ENCODE results near the gene METTL16. TPM values are rescaled to one million over a fixed set of nuclear protein-coding genes. Genes with fewer than 3 reads are reported as not detected.
"Not testable (repeated sequence)": the region's sequence is repeated elsewhere in the genome, so short reads cannot be mapped to it uniquely, and the experiment has no call there.

The METTL16 gene
- polyA plus RNA-seq, 1 donor (not counting 4 experiments of a cell fraction or from before 2014, with no cell fraction given), result 16.6 TPM

DNA sequence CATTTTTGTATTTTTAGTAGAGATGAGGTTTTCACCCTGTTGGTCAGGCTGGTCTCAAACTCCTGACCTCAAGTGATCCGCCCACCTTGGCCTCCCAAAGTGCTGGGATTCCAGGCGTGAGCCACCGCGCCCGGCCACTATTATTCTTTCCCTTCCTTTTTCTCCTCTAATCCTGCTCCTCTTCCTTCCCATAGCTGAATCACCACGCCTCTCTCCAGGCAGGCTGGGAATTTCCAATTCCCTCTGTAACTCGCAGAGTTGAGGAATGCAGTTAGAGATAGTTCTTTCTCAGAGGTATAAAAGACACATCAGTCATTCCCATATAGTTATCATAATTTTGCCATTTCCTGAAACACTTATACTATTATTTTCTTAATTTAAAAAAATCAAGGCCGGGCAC is 11.2 kb downstream of the METTL16 start:
- Histone ChIP-seq H4K20me1 (ENCODE audit: control insufficient read depth, extremely low read depth, insufficient read depth, low read length) (peaks cover 2% of the 10 kb centered on the region), H3K9me1 (ENCODE audit: control insufficient read depth, extremely low read depth, insufficient read depth, low read length) (no peaks in the 10 kb centered on the region), H2AFZ (ENCODE audit: control insufficient read depth, low read length) (no peak overlapping the region), H3K4me1 (ENCODE audit: control insufficient read depth, extremely low read depth, insufficient read depth, low read length) (no peaks in the 10 kb centered on the region), H3K9me3 (ENCODE audit: control insufficient read depth, low read depth, low read length) (no peaks in the 10 kb centered on the region), H3K79me2 (ENCODE audit: control insufficient read depth, insufficient read depth, low read length) (peaks cover 37% of the 10 kb centered on the region), H3K4me2 (ENCODE audit: control insufficient read depth, extremely low read depth, insufficient read depth, low read depth, low read length) (no peak overlapping the region), H3K4me3 (ENCODE audit: control insufficient read depth in 2 of 3, extremely low read depth in 1 of 3, insufficient read depth in 2 of 3, low read depth in 1 of 3, low read length in 3 of 3) (no peak overlapping the region), H3K27ac (ENCODE audit: control insufficient read depth, insufficient read depth, low read length) (no peak overlapping the region), H3K36me3 (ENCODE audit: control insufficient read depth in 2 of 2, extremely low read depth in 1 of 2, insufficient read depth in 2 of 2, low read length in 2 of 2) (no peaks in the 10 kb centered on the region), H3K27me3 (ENCODE audit: control insufficient read depth, extremely low read depth, insufficient read depth, low read length) (no peaks in the 10 kb centered on the region), H3K9ac (ENCODE audit: control insufficient read depth, extremely low read depth, insufficient read depth, low read length) (no peak overlapping the region)
- DNase-seq (ENCODE audit: low read depth, low spot score), result no peak
- TF ChIP-seq, protein P1, sequence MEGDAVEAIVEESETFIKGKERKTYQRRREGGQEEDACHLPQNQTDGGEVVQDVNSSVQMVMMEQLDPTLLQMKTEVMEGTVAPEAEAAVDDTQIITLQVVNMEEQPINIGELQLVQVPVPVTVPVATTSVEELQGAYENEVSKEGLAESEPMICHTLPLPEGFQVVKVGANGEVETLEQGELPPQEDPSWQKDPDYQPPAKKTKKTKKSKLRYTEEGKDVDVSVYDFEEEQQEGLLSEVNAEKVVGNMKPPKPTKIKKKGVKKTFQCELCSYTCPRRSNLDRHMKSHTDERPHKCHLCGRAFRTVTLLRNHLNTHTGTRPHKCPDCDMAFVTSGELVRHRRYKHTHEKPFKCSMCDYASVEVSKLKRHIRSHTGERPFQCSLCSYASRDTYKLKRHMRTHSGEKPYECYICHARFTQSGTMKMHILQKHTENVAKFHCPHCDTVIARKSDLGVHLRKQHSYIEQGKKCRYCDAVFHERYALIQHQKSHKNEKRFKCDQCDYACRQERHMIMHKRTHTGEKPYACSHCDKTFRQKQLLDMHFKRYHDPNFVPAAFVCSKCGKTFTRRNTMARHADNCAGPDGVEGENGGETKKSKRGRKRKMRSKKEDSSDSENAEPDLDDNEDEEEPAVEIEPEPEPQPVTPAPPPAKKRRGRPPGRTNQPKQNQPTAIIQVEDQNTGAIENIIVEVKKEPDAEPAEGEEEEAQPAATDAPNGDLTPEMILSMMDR (optimal IDR thresholded peaks at IDR 0.05 in 1 of 3, IDR thresholded peaks at IDR 0.05 in 1 of 3, conservative IDR thresholded peaks at IDR 0.05 in 1 of 3; ENCODE audit: extremely low read depth in 1 of 3, insufficient read depth in 2 of 3, low read length in 3 of 3), result no peak
- no peak for TF ChIP-seq EZH2 (IDR thresholded peaks at IDR 0.05; ENCODE audit: low read length)
- no peak for FAIRE-seq
- dilution Hi-C loops (cut with MboI; ENCODE audit: extremely low pct_ligation_motif_present, low sequenced_read_pairs), result no loop called here

DNA sequence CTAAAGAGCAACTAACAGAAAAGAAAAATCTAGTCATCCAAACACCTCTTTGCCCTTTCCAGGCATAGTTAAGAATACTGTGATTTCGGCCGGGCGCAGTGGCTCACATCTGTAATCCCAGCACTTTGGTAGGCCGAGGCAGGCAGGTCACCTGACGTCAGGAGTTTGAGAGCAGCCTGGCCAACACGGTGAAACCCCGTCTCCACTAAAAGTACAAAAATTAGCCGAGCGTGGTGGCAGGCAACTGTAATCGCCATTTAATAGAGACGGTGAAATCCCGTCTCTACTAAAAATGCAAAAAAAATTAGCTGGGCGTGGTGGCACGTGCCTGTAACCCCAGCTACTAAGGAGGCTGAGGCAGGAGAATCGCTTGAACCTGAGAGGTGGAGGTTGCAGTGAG is 22.4 kb downstream of the METTL16 start:
- H3K79me2 ChIP-seq (ENCODE audit: control insufficient read depth, insufficient read depth, low read length), result peaks cover 14% of the 10 kb centered on the region
- not testable (repeated sequence) for H3K27me3 ChIP-seq (ENCODE audit: control insufficient read depth, extremely low read depth, insufficient read depth, low read length)

DNA sequence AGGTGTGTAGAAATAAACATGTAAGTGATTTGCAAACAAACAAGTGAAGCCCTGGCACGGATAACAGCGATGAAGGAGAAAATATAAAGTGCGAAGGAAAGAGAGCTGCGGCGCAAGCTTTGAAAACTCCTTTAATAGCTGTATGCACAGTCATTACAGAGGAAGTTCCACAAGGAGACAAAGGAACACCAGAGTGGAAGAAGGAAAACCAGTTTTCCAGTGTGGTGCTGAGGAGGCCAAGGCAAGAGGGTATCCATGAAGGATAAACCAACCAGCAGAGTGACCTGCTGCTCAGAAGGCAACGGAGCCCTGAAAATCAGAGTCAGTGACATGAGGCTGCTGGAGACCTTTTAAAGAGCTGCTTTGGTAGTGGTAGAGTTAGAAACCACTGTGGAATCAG is 24.4 kb downstream of the METTL16 start:
- no peak overlapping the region for H3K4me2 ChIP-seq (ENCODE audit: control insufficient read depth, extremely low read depth, insufficient read depth, low read depth, low read length)
- peaks cover 24% of the 10 kb centered on the region for H3K79me2 ChIP-seq (ENCODE audit: control insufficient read depth, insufficient read depth, low read length)
- dilution Hi-C loops (cut with MboI; ENCODE audit: extremely low pct_ligation_motif_present, low sequenced_read_pairs), result loop anchor here (25.0 kb wide), 1 partner anchor 125 kb away; no protein-coding TSS in a partner anchor
- no peaks in the 10 kb centered on the region for H3K9me3 ChIP-seq (ENCODE audit: control insufficient read depth, low read depth, low read length)
- no peaks in the 10 kb centered on the region for H3K27me3 ChIP-seq (ENCODE audit: control insufficient read depth, extremely low read depth, insufficient read depth, low read length)
- DNase-seq (ENCODE audit: low read depth, low spot score) (no peak), FAIRE-seq (no peak)
- no peaks in the 10 kb centered on the region for H3K9me1 ChIP-seq (ENCODE audit: control insufficient read depth, extremely low read depth, insufficient read depth, low read length)
- H2AFZ ChIP-seq (ENCODE audit: control insufficient read depth, low read length), result no peak overlapping the region
- peaks cover 20% of the 10 kb centered on the region for H3K4me1 ChIP-seq (ENCODE audit: control insufficient read depth, extremely low read depth, insufficient read depth, low read length)
- H3K27ac ChIP-seq (ENCODE audit: control insufficient read depth, insufficient read depth, low read length), result no peak overlapping the region
- no peak overlapping the region for H3K9ac ChIP-seq (ENCODE audit: control insufficient read depth, extremely low read depth, insufficient read depth, low read length)
- no peaks in the 10 kb centered on the region for H4K20me1 ChIP-seq (ENCODE audit: control insufficient read depth, extremely low read depth, insufficient read depth, low read length)
- no peak overlapping the region for H3K4me3 ChIP-seq (ENCODE audit: control insufficient read depth in 2 of 3, extremely low read depth in 1 of 3, insufficient read depth in 2 of 3, low read depth in 1 of 3, low read length in 3 of 3)
- no peaks in the 10 kb centered on the region for H3K36me3 ChIP-seq (ENCODE audit: control insufficient read depth in 2 of 2, extremely low read depth in 1 of 2, insufficient read depth in 2 of 2, low read length in 2 of 2)
- TF ChIP-seq, protein P1 (optimal IDR thresholded peaks at IDR 0.05 in 1 of 3, IDR thresholded peaks at IDR 0.05 in 1 of 3, conservative IDR thresholded peaks at IDR 0.05 in 1 of 3; ENCODE audit: extremely low read depth in 1 of 3, insufficient read depth in 2 of 3, low read length in 3 of 3), result no peak
- no peak for TF ChIP-seq EZH2 (IDR thresholded peaks at IDR 0.05; ENCODE audit: low read length)

More for the DNA sequence above, 22.4 kb downstream of the METTL16 start:
- H3K4me3 ChIP-seq (ENCODE audit: control insufficient read depth in 2 of 3, extremely low read depth in 1 of 3, insufficient read depth in 2 of 3, low read depth in 1 of 3, low read length in 3 of 3); H2AFZ ChIP-seq (ENCODE audit: control insufficient read depth, low read length); H4K20me1 ChIP-seq (ENCODE audit: control insufficient read depth, extremely low read depth, insufficient read depth, low read length); H3K9ac ChIP-seq (ENCODE audit: control insufficient read depth, extremely low read depth, insufficient read depth, low read length); DNase-seq (ENCODE audit: low read depth, low spot score); H3K36me3 ChIP-seq (ENCODE audit: control insufficient read depth in 2 of 2, extremely low read depth in 1 of 2, insufficient read depth in 2 of 2, low read length in 2 of 2); FAIRE-seq; H3K4me2 ChIP-seq (ENCODE audit: control insufficient read depth, extremely low read depth, insufficient read depth, low read depth, low read length); H3K9me1 ChIP-seq (ENCODE audit: control insufficient read depth, extremely low read depth, insufficient read depth, low read length); H3K9me3 ChIP-seq (ENCODE audit: control insufficient read depth, low read depth, low read length); H3K27ac ChIP-seq (ENCODE audit: control insufficient read depth, insufficient read depth, low read length): not testable (repeated sequence)
- H3K4me1 ChIP-seq (ENCODE audit: control insufficient read depth, extremely low read depth, insufficient read depth, low read length), result peaks cover 18% of the 10 kb centered on the region
- dilution Hi-C loops (cut with MboI; ENCODE audit: extremely low pct_ligation_motif_present, low sequenced_read_pairs), result loop anchor here (25.0 kb wide), 1 partner anchor 123 kb away; no protein-coding TSS in a partner anchor

DNA sequence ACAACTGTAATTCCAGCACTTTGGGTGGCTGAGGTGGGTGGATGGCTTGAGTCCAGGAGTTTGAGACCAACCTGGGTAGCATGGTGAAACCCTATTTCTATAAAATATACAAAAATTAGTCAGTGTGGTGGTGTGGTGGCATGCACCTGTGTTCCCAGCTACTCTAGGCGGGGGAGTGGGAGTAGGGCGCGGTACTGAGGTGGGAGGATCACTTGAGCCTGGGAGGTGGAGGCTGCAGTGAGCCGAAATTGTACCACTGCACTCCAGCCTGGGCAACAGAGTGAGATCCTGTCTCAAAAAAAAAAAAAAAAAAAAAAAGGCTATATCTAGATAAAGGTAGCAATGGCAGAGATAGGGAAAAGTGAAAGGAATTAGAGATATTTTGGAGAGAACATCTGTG is 25.0 kb downstream of the METTL16 start:
- not testable (repeated sequence) for H3K9me1 ChIP-seq (ENCODE audit: control insufficient read depth, extremely low read depth, insufficient read depth, low read length); DNase-seq (ENCODE audit: low read depth, low spot score); H3K4me3 ChIP-seq (ENCODE audit: control insufficient read depth in 2 of 3, extremely low read depth in 1 of 3, insufficient read depth in 2 of 3, low read depth in 1 of 3, low read length in 3 of 3); H3K27ac ChIP-seq (ENCODE audit: control insufficient read depth, insufficient read depth, low read length); H3K9ac ChIP-seq (ENCODE audit: control insufficient read depth, extremely low read depth, insufficient read depth, low read length); H3K9me3 ChIP-seq (ENCODE audit: control insufficient read depth, low read depth, low read length); H2AFZ ChIP-seq (ENCODE audit: control insufficient read depth, low read length); FAIRE-seq; H3K27me3 ChIP-seq (ENCODE audit: control insufficient read depth, extremely low read depth, insufficient read depth, low read length); H4K20me1 ChIP-seq (ENCODE audit: control insufficient read depth, extremely low read depth, insufficient read depth, low read length); H3K4me2 ChIP-seq (ENCODE audit: control insufficient read depth, extremely low read depth, insufficient read depth, low read depth, low read length); H3K36me3 ChIP-seq (ENCODE audit: control insufficient read depth in 2 of 2, extremely low read depth in 1 of 2, insufficient read depth in 2 of 2, low read length in 2 of 2)
- dilution Hi-C loops (cut with MboI; ENCODE audit: extremely low pct_ligation_motif_present, low sequenced_read_pairs), result loop anchor here (25.0 kb wide), 1 partner anchor 126 kb away; no protein-coding TSS in a partner anchor
- Histone ChIP-seq H3K4me1 (ENCODE audit: control insufficient read depth, extremely low read depth, insufficient read depth, low read length) (peaks cover 20% of the 10 kb centered on the region), H3K79me2 (ENCODE audit: control insufficient read depth, insufficient read depth, low read length) (peaks cover 24% of the 10 kb centered on the region)
